Kidney capillary endothelial cell (primary cell): ENCODE data around the gene LRCH1.

Experiments
- DNase-seq: peaks from one replicate; pipeline ENCODE4 v3.0.0-alpha.2; 2018; ENCODE audit warnings: low spot score

Gene LRCH1

GRCh38 chr13:46562152-46562551 is 9.2 kb downstream of the LRCH1 start:
- DNase-seq: no peak

GRCh38 chr13:46562581-46562980 is 9.6 kb downstream of the LRCH1 start:
- DNase-seq: no peak

GRCh38 chr13:46565808-46566750 is 13.1 kb downstream of the LRCH1 start:
- DNase-seq: no peak

GRCh38 chr13:46567671-46568070 is 14.7 kb downstream of the LRCH1 start:
- DNase-seq: no peak

- no peak for DNase-seq
Measured at GRCh38 chr13:46569456-46569855, 16.5 kb downstream of the LRCH1 start.

GRCh38 chr13:46570273-46570672 is 17.3 kb downstream of the LRCH1 start:
- DNase-seq: no peak

- no peak for DNase-seq
Measured at GRCh38 chr13:46571189-46571908, 18.4 kb downstream of the LRCH1 start.

- no peak for DNase-seq
Measured at GRCh38 chr13:46571909-46572595, 19.1 kb downstream of the LRCH1 start.

- no peak for DNase-seq
Measured at GRCh38 chr13:46572752-46573431, 19.9 kb downstream of the LRCH1 start.

- no peak for DNase-seq
Measured at GRCh38 chr13:46575301-46575771, 22.4 kb downstream of the LRCH1 start.

GRCh38 chr13:46575818-46576221 is 22.9 kb downstream of the LRCH1 start:
- DNase-seq: no peak

- no peak for DNase-seq
Measured at GRCh38 chr13:46576762-46577161, 23.8 kb downstream of the LRCH1 start.

- DNase-seq: no peak
Measured at GRCh38 chr13:46577696-46578589, 25.0 kb downstream of the LRCH1 start.

- no peak for DNase-seq
Measured at GRCh38 chr13:46578590-46578975, 25.6 kb downstream of the LRCH1 start.

GRCh38 chr13:46580362-46580839 is 27.4 kb downstream of the LRCH1 start:
- no peak for DNase-seq

- no peak for DNase-seq
Measured at GRCh38 chr13:46582190-46582589, 29.2 kb downstream of the LRCH1 start.

GRCh38 chr13:46586751-46587514 is 34.0 kb downstream of the LRCH1 start:
- DNase-seq: no peak

GRCh38 chr13:46587807-46588418 is 34.9 kb downstream of the LRCH1 start:
- no peak for DNase-seq

- no peak for DNase-seq
Measured at GRCh38 chr13:46592385-46592784, 39.4 kb downstream of the LRCH1 start.
